Osteocyte (in vitro differentiated cells): ENCODE data around the gene NT5C2. TPM values are rescaled to one million over a fixed set of nuclear protein-coding genes. Genes with fewer than 3 reads are reported as not detected.
"Not testable (repeated sequence)": the region's sequence is repeated elsewhere in the genome, so short reads cannot be mapped to it uniquely, and the experiment has no call there.

Experiments
- DNase-seq: peaks from one replicate; pipeline ENCODE4 v3.0.0; 2021; ENCODE audit warnings: mixed read lengths; ENCODE audit not compliant: unreplicated experiment; ENCODE audit errors: extremely low spot score
- H3K27ac Mint-ChIP-seq: one replicate; pipeline ENCODE4 v1.8.0; 2021; ENCODE audit warnings: mild to moderate bottlenecking, mixed read lengths; ENCODE audit not compliant: unreplicated experiment
- H3K27me3 Mint-ChIP-seq: one replicate; pipeline ENCODE4 v1.8.0; 2021; ENCODE audit warnings: mixed read lengths; ENCODE audit not compliant: unreplicated experiment
- H3K36me3 Mint-ChIP-seq: one replicate; pipeline ENCODE4 v1.8.0; 2021; ENCODE audit warnings: mixed read lengths; ENCODE audit not compliant: unreplicated experiment
- H3K4me1 Mint-ChIP-seq: one replicate; pipeline ENCODE4 v1.8.0; 2021; ENCODE audit warnings: mixed read lengths; ENCODE audit not compliant: unreplicated experiment
- H3K4me3 Mint-ChIP-seq: one replicate; pipeline ENCODE4 v1.8.0; 2021; ENCODE audit warnings: mild to moderate bottlenecking, moderate library complexity, mixed read lengths; ENCODE audit not compliant: unreplicated experiment
- H3K9me3 Mint-ChIP-seq: one replicate; pipeline ENCODE4 v1.8.0; 2021; ENCODE audit warnings: mixed read lengths; ENCODE audit not compliant: unreplicated experiment
- CTCF ChIP-seq: fragments of 200-600 bp; sonication (generic); IDR thresholded peaks from 2 replicates; pipeline ENCODE4 v1.5.0; 2021; ENCODE audit warnings: antibody characterized with exemption, mild to moderate bottlenecking, moderate library complexity
- total RNA-seq: library from RNA; stranded (reverse); gene quantifications from 2 replicates; pipeline ENCODE4 v1.2.1, GENCODE V29; 2021

The NT5C2 gene
- total RNA-seq, 1 donor from 2014 or later, result 64.0 TPM

GRCh38 chr10:103181244-103181643 lies 11.8 kb downstream of the NT5C2 start:
- Mint-ChIP-seq H3K9me3 (no peaks in the 10 kb centered on the region), H3K4me1 (peaks cover 44% of the 10 kb centered on the region), H3K27me3 (no peaks in the 10 kb centered on the region), H3K27ac (no peak overlapping the region), H3K36me3 (peaks cover 17% of the 10 kb centered on the region), H3K4me3 (no peak overlapping the region)
- TF ChIP-seq CTCF, result no peak
- DNase-seq, result no peak

- TF ChIP-seq CTCF, result no peak
- Mint-ChIP-seq H3K27me3 (no peaks in the 10 kb centered on the region), H3K4me3 (no peak overlapping the region), H3K36me3 (peaks cover 18% of the 10 kb centered on the region), H3K9me3 (no peaks in the 10 kb centered on the region), H3K27ac (no peak overlapping the region), H3K4me1 (peaks cover 38% of the 10 kb centered on the region)
- DNase-seq, result no peak
Measured at GRCh38 chr10:103180491-103180890, 12.6 kb downstream of the NT5C2 start.

GRCh38 chr10:103177123-103177522 lies 15.9 kb downstream of the NT5C2 start:
- DNase-seq, result no peak
- no peaks in the 10 kb centered on the region for H3K9me3 Mint-ChIP-seq
- no peak overlapping the region for H3K4me3 Mint-ChIP-seq
- TF ChIP-seq CTCF, result no peak
- peaks cover 27% of the 10 kb centered on the region for H3K36me3 Mint-ChIP-seq
- H3K27me3 Mint-ChIP-seq, result no peaks in the 10 kb centered on the region
- H3K27ac Mint-ChIP-seq, result no peak overlapping the region
- peaks cover 12% of the 10 kb centered on the region for H3K4me1 Mint-ChIP-seq

GRCh38 chr10:103175580-103176285 lies 17.3 kb downstream of the NT5C2 start:
- no peak for DNase-seq
- no peak overlapping the region for H3K27ac Mint-ChIP-seq
- peaks cover 32% of the 10 kb centered on the region for H3K36me3 Mint-ChIP-seq
- TF ChIP-seq CTCF, result no peak
- H3K9me3 Mint-ChIP-seq, result no peaks in the 10 kb centered on the region
- H3K27me3 Mint-ChIP-seq, result no peaks in the 10 kb centered on the region
- no peak overlapping the region for H3K4me3 Mint-ChIP-seq
- peaks cover 2% of the 10 kb centered on the region for H3K4me1 Mint-ChIP-seq

GRCh38 chr10:103174324-103174723 lies 18.7 kb downstream of the NT5C2 start:
- peaks cover 28% of the 10 kb centered on the region for H3K36me3 Mint-ChIP-seq
- H3K27me3 Mint-ChIP-seq, H3K27ac Mint-ChIP-seq, H3K9me3 Mint-ChIP-seq, H3K4me3 Mint-ChIP-seq, DNase-seq, H3K4me1 Mint-ChIP-seq: not testable (repeated sequence)
